SJCRH30 (cell line): ENCODE data around the gene ME3. TPM values are rescaled to one million over a fixed set of nuclear protein-coding genes. Genes with fewer than 3 reads are reported as not detected.

Source experiments
- DNase-seq, 2 experiments: peaks; one replicate each; pipeline ENCODE4 v3.0.0-alpha.2; 2015 to 2020
- H3K27ac ChIP-seq: fragments of 250-450 bp; sonication (Bioruptor Pico); 2 replicates; pipeline ENCODE4 v1.5.1; 2020; ENCODE audit warnings: mild to moderate bottlenecking, moderate library complexity
- H3K27me3 ChIP-seq: fragments of 250-450 bp; sonication (Bioruptor Pico); 2 replicates; pipeline ENCODE4 v1.5.1; 2020; ENCODE audit warnings: mild to moderate bottlenecking, moderate library complexity
- H3K36me3 ChIP-seq: fragments of 250-450 bp; sonication (Bioruptor Pico); 2 replicates; pipeline ENCODE4 v1.5.1; 2020; ENCODE audit warnings: mild to moderate bottlenecking, moderate library complexity
- H3K4me1 ChIP-seq: fragments of 250-450 bp; sonication (Bioruptor Pico); 2 replicates; pipeline ENCODE4 v1.5.1; 2020; ENCODE audit warnings: mild to moderate bottlenecking, moderate library complexity
- H3K4me3 ChIP-seq: fragments of 250-450 bp; sonication (Bioruptor Pico); 2 replicates; pipeline ENCODE4 v1.5.1; 2020; ENCODE audit warnings: mild to moderate bottlenecking, moderate library complexity
- H3K9me3 ChIP-seq: fragments of 250-450 bp; sonication (Bioruptor Pico); replicated peaks from 2 replicates; pipeline ENCODE4 v1.5.1; 2020; ENCODE audit warnings: mild to moderate bottlenecking, moderate library complexity
- total RNA-seq: library from RNA; depleted of rRNA; stranded (reverse); fragments of >200 nt; shearing (Covaris generic); gene quantifications from 2 replicates; pipeline ENCODE4 v1.2.3, GENCODE V29; 2014

Gene ME3
- total RNA-seq, 1 experiment from 2014 or later = not detected

DNA sequence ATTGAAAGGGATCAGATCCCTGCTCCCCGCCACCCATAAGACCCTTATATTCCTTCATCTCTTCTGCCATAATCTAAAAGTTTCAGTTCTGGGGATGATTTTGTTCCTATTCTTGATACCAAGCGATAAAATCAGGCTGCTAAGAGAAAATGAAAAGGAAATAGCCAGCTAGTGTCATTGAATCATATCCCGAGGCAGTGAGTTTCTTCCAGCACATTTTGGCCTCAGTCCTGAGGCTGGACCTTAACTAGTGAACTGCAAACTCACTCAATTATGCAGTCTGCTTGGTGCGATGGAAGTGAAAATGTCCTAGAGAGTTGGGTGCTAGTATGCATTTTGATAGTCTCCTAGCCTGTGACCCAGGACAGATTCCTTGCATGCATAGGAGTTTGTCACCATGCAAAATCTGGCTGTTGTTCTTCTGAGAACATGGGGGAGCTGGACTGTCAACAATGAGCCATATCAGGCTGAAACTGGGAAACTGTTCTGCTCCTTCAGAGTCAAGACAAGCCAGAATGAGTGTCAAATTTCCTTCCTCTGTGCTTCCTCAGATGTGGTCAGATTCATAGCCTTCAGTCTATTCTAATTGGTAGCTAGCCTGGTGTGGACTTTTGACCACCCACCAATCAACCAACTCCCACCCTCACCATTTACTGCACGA is 194.8 kb downstream of the ME3 start:
- no peak overlapping the region for H3K4me3 ChIP-seq
- H3K9me3 ChIP-seq = no peaks in the 10 kb centered on the region
- no peaks in the 10 kb centered on the region for H3K36me3 ChIP-seq
- H3K4me1 ChIP-seq = no peaks in the 10 kb centered on the region; the same call in 1 of the 2 replicates
- no peaks in the 10 kb centered on the region for H3K27me3 ChIP-seq
- peak in 1 of 2 experiments; percentile 54 for DNase-seq
- no peak overlapping the region for H3K27ac ChIP-seq

- Histone ChIP-seq H3K36me3 (no peaks in the 10 kb centered on the region), H3K27me3 (no peaks in the 10 kb centered on the region), H3K4me1 (no peaks in the 10 kb centered on the region; the same call in 1 of the 2 replicates), H3K27ac (no peak overlapping the region), H3K9me3 (no peaks in the 10 kb centered on the region), H3K4me3 (no peak overlapping the region)
- no peak for DNase-seq
Measured at GRCh38 chr11:86476109-86476861, 196.1 kb downstream of the ME3 start.

DNA sequence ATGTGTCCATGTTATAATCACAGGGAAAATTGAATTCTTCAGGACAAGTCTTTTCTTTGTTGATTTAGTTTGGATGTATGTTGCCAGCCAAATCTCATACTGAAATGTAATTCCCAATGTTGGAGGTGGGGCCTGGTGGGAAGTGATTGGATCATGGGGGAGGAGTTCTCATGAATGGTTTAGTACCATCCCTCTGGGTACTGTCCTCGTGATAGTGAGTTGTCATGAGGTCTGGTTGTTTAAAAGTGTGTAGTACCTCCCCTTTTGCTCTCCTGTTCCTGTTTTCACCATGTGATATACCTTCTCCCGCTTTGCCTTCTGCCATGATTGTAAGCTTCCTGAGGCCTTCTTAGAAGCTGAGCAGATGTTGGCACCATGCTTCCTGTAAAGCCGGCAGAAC is 197.4 kb downstream of the ME3 start:
- H3K27me3 ChIP-seq = no peaks in the 10 kb centered on the region
- DNase-seq = no peak
- H3K4me1 ChIP-seq = no peaks in the 10 kb centered on the region; the same call in 1 of the 2 replicates
- no peaks in the 10 kb centered on the region for H3K9me3 ChIP-seq
- no peak overlapping the region for H3K27ac ChIP-seq
- no peak overlapping the region for H3K4me3 ChIP-seq
- no peaks in the 10 kb centered on the region for H3K36me3 ChIP-seq

DNA sequence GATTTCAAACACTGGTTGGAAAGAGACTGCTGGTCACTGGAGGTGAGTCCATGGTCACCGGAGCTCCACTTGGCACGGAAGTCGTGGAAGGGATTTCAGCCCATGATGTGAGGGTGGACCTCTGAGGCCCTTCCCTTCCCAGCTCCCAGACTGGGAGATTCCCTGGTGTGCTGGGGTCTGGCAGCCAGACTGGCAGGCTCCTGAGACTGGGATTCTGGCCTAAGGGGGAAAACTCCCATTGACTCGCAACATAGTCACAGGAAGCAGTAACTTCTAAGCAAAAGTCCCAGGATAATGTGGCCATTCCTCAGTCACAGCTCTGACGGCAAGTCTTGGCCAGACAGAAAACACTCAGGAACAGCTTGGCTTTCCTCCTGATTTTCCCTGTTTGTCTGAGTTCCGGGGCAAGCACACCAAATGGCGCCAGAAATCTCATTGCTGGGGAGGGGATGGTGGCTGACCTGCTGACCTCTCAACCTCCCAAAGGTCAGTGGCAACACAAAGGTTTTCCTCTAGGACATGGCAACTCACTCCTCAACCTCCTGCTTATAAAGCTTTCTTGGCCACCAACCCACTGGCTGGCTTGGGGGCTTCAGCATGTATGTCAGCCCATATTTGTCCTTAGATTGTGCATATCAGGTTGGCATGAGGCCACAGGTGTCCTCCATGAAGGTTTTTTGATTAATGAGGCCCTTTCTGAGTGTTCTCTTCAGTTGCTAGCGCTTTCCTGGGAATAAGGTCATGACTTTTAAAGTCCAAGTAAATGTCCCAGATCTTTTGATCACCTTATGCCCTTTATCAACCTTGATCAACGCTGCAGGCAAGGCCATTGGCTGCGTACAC is 198.2 kb downstream of the ME3 start:
- no peaks in the 10 kb centered on the region; the same call in 1 of the 2 replicates for H3K4me1 ChIP-seq
- DNase-seq = no peak
- H3K27me3 ChIP-seq = no peaks in the 10 kb centered on the region
- H3K9me3 ChIP-seq = no peaks in the 10 kb centered on the region
- H3K27ac ChIP-seq = no peak overlapping the region
- H3K4me3 ChIP-seq = no peak overlapping the region
- no peaks in the 10 kb centered on the region for H3K36me3 ChIP-seq

- Histone ChIP-seq H3K9me3 (no peaks in the 10 kb centered on the region), H3K36me3 (no peaks in the 10 kb centered on the region), H3K27ac (no peak overlapping the region), H3K4me3 (no peak overlapping the region), H3K27me3 (no peaks in the 10 kb centered on the region), H3K4me1 (no peaks in the 10 kb centered on the region)
- no peak for DNase-seq
Measured at GRCh38 chr11:86469491-86470388, 202.7 kb downstream of the ME3 start.

- Histone ChIP-seq H3K27me3 (no peaks in the 10 kb centered on the region), H3K9me3 (no peaks in the 10 kb centered on the region), H3K36me3 (no peaks in the 10 kb centered on the region), H3K4me3 (no peak overlapping the region), H3K27ac (no peak overlapping the region), H3K4me1 (no peaks in the 10 kb centered on the region)
- DNase-seq = no peak
Measured at GRCh38 chr11:86468169-86468568, 204.2 kb downstream of the ME3 start.

DNA sequence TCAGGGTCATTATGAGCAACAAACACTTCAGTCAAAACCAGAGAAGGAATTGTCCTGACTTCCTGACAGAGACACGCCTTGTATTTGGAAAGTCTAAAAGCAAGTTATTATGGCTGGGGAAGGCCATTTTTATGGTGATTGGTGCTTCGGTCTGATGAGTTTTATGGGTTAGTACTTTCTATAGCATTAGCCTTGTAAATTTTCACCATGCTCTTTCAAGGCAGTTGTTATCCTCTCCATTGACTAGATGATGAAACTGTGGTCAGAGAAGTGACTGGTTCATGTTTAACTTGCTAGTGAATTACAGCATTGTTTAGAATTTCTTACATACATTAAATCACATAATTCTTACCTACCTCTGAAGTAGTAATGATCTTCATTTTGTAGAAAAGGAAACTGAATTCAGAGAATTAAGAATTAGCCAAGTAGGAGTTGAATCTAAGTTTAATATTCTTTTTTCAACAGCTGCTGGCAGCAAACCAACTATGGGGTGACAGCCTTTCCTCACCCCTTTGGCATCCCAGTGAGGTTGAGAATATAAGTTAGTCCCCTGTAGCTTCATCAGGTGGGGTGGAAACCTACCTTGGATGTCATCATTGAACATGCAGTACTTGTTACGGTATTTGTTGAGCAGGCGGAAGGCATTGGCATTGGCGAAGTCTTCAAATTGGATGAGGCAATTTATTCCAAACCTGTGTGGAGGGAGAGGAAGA is 207.8 kb downstream of the ME3 start:
- H3K27ac ChIP-seq = no peak overlapping the region
- DNase-seq = no peak
- H3K4me3 ChIP-seq = no peak overlapping the region
- H3K9me3 ChIP-seq = no peaks in the 10 kb centered on the region
- peaks cover 21% of the 10 kb centered on the region for H3K4me1 ChIP-seq
- H3K27me3 ChIP-seq = no peaks in the 10 kb centered on the region
- H3K36me3 ChIP-seq = no peaks in the 10 kb centered on the region

GRCh38 chr11:86463955-86464354 is 208.5 kb downstream of the ME3 start:
- DNase-seq = no peak
- no peak overlapping the region for H3K27ac ChIP-seq
- H3K36me3 ChIP-seq = no peaks in the 10 kb centered on the region
- peaks cover 28% of the 10 kb centered on the region for H3K4me1 ChIP-seq
- H3K9me3 ChIP-seq = no peaks in the 10 kb centered on the region
- no peaks in the 10 kb centered on the region for H3K27me3 ChIP-seq
- no peak overlapping the region for H3K4me3 ChIP-seq

DNA sequence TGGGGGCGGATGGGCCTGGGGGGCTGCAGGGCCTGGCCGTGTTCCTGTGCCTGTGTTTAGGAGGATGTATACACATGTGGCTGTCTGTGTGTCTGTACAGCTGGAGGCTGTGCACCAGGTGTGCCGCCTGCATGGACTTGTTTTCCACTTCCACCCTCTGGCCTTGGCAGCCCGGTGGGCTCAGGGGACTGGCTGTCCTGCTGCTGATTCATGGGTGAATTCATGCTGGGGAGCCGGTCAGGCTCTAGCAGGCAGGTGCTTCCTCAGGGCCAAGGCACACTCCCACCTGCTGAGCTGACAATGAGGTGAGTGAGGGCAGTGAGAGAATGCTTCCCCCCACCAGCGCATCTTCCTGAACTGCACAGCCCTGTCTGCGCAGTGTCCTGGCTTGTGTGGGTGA is 209.3 kb downstream of the ME3 start:
- Histone ChIP-seq H3K4me1 (peaks cover 35% of the 10 kb centered on the region), H3K27ac (no peak overlapping the region), H3K4me3 (no peak overlapping the region), H3K27me3 (no peaks in the 10 kb centered on the region), H3K36me3 (no peaks in the 10 kb centered on the region), H3K9me3 (no peaks in the 10 kb centered on the region)
- no peak for DNase-seq

- Histone ChIP-seq H3K4me3 (no peak overlapping the region), H3K27ac (no peak overlapping the region), H3K9me3 (no peaks in the 10 kb centered on the region), H3K27me3 (no peaks in the 10 kb centered on the region), H3K4me1 (peaks cover 35% of the 10 kb centered on the region), H3K36me3 (no peaks in the 10 kb centered on the region)
- no peak for DNase-seq
Measured at GRCh38 chr11:86461892-86462291, 210.5 kb downstream of the ME3 start.

DNA sequence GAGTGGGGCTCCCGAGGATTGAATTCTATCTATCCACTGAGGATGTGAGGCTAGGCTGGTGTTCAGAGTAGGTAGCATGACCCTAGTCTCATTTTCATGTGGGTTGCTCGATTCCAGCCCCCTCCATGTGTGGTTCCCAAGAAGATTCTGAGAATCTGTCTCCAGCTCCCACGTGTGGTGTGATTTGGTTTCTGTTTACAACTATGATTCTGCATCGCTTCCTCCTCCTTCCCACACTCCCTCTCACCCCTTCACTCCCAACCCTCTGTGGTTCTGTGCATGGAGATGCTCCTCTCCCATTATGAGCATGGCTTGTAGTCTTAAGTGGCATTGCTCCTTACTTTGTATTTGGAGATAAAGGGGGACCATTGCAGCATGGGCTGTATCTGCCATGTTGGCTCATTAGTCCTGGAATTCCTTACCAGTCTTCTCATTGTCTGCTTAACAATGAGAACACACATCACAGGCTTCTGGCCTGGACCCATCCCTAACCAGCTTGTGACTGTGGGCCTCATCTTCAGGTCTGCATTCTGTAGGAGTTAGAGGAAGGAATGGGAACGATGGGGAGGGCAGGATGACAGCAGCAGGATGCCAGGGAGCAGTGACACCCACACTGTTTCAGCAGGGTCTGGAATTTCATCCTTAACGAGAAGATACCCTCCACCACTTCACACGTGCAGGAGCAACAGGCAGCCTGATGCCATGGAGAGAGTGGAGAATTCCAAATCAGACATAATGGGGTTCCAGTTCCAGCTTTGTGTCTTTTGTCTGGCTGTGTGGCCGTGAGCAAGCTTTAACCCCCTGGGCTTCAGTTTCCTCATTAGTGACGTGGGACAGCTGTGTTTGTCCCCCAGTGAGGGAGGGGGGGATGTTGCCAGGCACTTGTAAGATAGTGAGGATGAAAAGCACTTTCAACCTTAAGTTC is 211.7 kb downstream of the ME3 start:
- Histone ChIP-seq H3K27me3 (no peaks in the 10 kb centered on the region), H3K4me3 (no peak overlapping the region), H3K9me3 (no peaks in the 10 kb centered on the region), H3K4me1 (peaks cover 35% of the 10 kb centered on the region), H3K27ac (peak overlapping the region; percentile 35), H3K36me3 (no peaks in the 10 kb centered on the region)
- DNase-seq = peak; percentile 40 to 55

DNA sequence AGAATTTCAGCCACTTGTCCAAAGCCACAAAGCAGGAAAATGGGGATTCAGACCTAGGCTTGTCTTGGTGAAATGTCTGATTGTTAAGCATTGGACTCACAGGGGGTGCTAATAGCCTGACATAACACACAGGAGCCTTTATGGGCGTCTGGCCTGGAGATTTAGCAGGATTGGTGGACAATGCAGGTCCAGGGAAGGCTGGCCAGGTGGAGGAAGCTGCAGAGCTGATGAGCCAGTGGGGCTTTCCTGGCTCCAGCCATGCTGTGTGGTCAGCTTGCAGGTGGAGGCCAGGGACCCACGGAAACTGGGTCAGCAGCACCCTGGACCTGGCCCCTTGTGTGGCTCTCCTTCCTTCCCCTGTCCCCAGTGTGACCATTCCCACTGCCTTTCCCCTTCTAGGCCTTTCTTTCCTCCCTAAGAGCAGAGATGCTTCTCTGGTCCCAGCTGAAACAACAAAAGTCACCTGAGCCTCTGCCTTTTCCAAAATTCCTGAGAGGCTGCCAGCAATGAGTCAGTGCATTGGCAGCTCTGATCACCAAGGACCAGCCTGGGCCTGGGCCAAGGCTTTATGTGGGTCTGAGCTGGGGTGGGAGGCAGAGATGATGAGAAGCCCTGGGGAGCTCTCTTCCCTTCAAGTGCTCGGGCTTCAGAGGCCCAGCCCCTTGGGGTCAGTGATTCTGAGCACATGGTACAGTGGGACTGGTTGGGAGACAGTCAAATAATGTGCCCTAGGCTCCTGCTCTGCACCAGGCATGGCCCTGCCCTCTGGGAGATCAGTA is 212.5 kb downstream of the ME3 start:
- H3K4me3 ChIP-seq = no peak overlapping the region
- peak; percentile 89 to 92 for DNase-seq

More for the DNA sequence above, 212.5 kb downstream of the ME3 start:
- H3K27ac ChIP-seq = peak overlapping the region; percentile 35
- H3K4me1 ChIP-seq = peaks cover 35% of the 10 kb centered on the region
- H3K9me3 ChIP-seq = no peaks in the 10 kb centered on the region
- H3K36me3 ChIP-seq = no peaks in the 10 kb centered on the region
- H3K27me3 ChIP-seq = no peaks in the 10 kb centered on the region
